RWPE1 (cell line): ENCODE measurements around the gene NRARP.

Experiments
- CTCF ChIA-PET: fragments of 350-600 bp; sonication (Branson Sonifier 250); formaldehyde crosslinking; extraction: SDS; loops from one replicate; lab custom pipeline; 2021; lab: Yijun Ruan, JAX
- POLR2A ChIA-PET: fragments of 400-600 bp; formaldehyde crosslinking; extraction: SDS; loops from one replicate; lab custom pipeline; 2020; ENCODE audit warnings: antibody characterized with exemption; ENCODE audit not compliant: low non-redundant PET; lab: Yijun Ruan, JAX
- DNase-seq: peaks from one replicate; pipeline ENCODE4 v3.0.0; 2012; ENCODE audit warnings: low spot score
- H3K27ac ChIP-seq: fragments of 450-650 bp; 2 replicates; pipeline ENCODE4 v1.5.1; 2017
- CTCF ChIP-seq: fragments of 450-650 bp; conservative IDR thresholded peaks from 2 replicates; pipeline ENCODE4 v1.5.1; 2017; ENCODE audit warnings: low read depth, mild to moderate bottlenecking

The NRARP gene

DNA sequence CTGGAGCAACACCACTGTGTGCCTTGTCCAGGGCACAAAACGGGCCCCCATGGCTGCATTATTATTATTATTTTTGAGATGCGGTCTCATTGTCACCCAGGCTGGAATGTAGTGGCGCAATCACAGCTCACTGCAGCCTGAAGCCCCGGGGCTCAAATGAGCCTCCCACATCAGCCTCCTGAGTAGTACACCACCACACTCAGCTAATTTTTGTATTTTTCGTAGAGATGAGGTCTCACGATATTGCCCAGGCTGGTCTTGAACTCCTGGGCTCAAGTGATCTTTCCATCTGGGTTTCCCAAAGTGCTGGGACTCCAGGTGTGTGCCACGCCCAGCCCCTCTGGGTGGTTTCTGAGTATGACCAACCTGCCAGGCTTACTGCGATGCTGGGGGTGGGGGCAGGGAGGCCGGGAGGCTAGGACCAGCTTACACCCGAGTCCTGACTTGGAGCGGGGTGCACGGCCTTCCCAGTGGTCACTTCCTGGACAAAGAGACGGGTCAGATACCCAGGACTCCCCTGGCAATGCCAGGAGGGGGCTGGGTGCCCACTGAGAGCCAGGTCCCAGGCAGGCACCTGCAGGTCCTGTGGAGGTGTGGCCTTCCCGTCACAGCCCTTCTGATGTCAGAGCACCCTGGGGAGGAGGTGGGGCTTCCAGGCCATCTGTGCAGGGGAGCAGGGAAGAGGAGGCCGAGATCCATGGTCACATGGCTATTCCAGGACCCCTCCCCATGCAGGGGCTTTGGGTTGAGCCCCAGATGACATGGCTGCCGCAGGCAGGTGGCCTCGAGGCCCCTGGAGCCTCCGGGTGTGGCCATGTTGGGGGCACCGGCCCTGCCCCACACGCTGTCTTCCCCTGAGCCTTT is 8.3 kb upstream of the NRARP start:
- ChIA-PET CTCF (interaction anchor here (0.5 to 1.5 kb wide), 3 partner anchors 8 to 279 kb away, joined by 3 to 7 read pairs (median 3); partner anchors contain the start of gene NRARP), POLR2A (no interaction called here)
- no peak for DNase-seq
- peak overlapping the region; percentile 64 for H3K27ac ChIP-seq
- TF ChIP-seq CTCF, result no peak

DNA sequence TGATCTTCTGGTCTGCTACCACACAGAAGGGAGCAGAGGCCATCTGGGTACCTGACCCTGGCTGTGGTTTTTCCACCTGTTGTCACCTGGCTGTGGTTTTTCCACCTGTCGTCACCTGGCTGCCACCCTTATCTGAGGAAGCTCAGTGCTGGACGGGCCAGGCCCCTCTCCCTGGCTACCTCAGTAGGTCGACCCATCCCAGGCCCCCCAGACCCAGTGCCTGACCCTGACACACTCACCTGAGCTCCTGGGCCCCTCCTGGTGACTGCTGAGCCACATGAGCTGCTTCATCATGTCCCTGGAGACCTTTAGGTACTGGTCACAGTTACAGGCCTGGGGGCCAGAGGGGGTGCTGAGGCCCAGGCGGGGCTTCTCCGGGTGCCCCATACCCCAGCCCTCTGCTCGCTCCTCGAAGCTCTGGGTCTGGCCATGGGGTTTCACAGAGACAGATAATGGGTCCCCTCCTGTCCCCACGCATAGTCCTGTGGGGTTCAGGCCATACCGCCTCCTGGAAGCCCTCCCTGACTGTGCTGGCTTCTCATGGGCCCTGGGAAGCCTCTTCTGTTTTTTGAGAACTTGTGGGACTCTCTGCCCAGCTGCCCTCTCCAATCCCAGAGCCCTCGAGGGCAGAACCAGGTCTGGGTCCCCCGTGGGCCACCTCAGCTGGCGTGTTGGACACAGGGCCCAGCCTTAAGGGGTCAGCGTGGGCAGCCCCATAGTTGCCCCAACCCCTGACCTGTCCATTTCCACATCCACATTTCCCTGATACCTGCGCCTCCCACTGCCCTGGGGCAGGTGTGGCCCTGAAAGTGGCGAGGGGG is 7.5 kb upstream of the NRARP start:
- POLR2A ChIA-PET, result no interaction called here
- CTCF ChIA-PET, result interaction anchor here (0.5 to 0.7 kb wide), 2 partner anchors 118 to 280 kb away, joined by 3 read pairs; no protein-coding TSS in a partner anchor
- DNase-seq, result no peak

DNA sequence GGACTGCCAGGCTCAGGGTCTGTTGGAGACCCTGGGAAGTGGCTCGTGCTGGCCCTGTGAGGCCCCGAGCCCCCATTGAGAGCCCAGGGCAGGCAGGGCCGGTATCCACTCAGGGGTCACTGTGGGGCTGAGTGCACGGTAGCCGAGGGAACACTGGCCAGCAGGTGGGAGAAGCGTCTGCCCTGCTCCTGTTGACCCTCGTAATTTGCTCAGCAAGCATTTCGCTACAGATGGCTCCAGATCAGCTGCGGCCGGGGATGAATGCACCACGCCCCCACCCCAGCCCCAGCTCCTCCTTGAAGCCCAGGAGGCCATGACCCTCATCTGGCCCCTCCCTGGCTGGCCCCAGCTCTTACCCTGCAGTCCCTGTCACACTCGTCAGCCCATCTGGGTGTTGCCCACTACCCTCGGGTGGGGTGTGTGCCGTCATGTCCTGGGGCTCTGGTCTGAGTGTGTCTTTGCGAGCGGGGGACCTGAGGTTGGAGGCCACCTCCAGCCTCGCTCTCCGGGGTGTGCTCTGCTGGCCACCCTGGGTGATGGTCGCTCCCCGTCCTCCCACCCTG is 6.1 kb upstream of the NRARP start:
- no peak overlapping the region for H3K27ac ChIP-seq
- CTCF ChIA-PET, result interaction anchor here (0.5 kb wide), 1 partner anchor 77 kb away, joined by 3 read pairs; no protein-coding TSS in a partner anchor
- TF ChIP-seq CTCF, result no peak
- POLR2A ChIA-PET, result no interaction called here
- no peak for DNase-seq

More for the DNA sequence above, 7.5 kb upstream of the NRARP start:
- TF ChIP-seq CTCF, result no peak
- H3K27ac ChIP-seq, result peak overlapping the region; percentile 64

GRCh38 chr9:137307255-137308056 is 5.4 kb upstream of the NRARP start:
- no peak for TF ChIP-seq CTCF
- POLR2A ChIA-PET, result no interaction called here

DNA sequence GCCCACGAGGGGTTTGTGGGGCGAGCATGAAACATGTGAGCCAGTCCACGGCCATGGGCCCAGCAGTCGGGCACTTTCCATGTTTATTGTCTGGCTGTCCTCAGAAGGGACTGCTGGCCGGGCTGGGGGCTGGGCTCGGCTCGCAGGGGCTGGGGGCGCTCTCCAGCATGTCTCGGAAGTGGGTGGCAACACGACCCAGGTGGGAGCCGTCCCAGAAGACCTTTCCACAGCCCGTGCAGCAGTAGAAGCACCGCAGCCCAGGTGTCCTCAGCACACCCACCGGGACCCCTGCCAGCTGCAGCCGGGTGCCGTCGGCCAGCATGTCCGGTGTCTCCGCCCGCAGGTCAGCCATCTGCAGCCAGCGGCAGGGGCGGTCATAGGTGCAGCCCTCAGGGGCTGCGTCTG is 4.8 kb upstream of the NRARP start:
- CTCF ChIA-PET, result interaction anchor here (1.0 kb wide), 1 partner anchor 139 kb away, joined by 4 read pairs; no protein-coding TSS in a partner anchor
- no peak for DNase-seq
- POLR2A ChIA-PET, result no interaction called here
- H3K27ac ChIP-seq, result peak overlapping the region; percentile 92
- no peak for TF ChIP-seq CTCF

More at GRCh38 chr9:137307255-137308056, 5.4 kb upstream of the NRARP start:
- H3K27ac ChIP-seq, result peak overlapping the region; percentile 92
- CTCF ChIA-PET, result interaction anchor here (0.5 kb wide), 1 partner anchor 77 kb away, joined by 3 read pairs; no protein-coding TSS in a partner anchor
- no peak for DNase-seq
